GM12874 (cell line): Measurements from ENCODE around the gene ALK.
A peak's percentile ranks its signal among the peaks of the same experiment; 100 is the strongest.

Experiments
- TF ChIP-seq, protein P1 (sequence below): IDR thresholded peaks from 2 replicates; pipeline ENCODE4 v1.5.1; 2011; ENCODE audit warnings: low read depth, mild to moderate bottlenecking, control low read depth, low read length, moderate library complexity; ENCODE audit not compliant: insufficient read depth

ALK gene

DNA sequence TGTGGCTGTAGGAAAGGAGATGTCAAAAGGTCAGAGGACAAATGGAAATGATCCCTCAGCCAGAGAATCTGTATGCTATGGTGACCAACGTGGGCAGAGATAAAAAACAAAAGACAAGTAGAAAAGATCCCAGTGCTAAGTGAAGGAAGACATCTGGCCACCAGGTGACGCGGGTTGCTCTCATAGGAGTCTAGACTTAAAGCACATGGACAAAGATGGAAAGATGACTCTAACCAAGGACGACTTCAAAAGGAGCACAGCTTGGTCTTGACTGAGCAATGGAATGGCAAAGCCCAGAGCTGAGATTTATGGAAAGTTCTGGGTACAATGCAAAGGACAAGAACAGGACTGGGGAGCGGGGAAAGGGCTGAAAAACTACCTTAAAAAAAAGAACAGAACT, 709.4 kb downstream of the ALK start:
- TF ChIP-seq, protein P1, sequence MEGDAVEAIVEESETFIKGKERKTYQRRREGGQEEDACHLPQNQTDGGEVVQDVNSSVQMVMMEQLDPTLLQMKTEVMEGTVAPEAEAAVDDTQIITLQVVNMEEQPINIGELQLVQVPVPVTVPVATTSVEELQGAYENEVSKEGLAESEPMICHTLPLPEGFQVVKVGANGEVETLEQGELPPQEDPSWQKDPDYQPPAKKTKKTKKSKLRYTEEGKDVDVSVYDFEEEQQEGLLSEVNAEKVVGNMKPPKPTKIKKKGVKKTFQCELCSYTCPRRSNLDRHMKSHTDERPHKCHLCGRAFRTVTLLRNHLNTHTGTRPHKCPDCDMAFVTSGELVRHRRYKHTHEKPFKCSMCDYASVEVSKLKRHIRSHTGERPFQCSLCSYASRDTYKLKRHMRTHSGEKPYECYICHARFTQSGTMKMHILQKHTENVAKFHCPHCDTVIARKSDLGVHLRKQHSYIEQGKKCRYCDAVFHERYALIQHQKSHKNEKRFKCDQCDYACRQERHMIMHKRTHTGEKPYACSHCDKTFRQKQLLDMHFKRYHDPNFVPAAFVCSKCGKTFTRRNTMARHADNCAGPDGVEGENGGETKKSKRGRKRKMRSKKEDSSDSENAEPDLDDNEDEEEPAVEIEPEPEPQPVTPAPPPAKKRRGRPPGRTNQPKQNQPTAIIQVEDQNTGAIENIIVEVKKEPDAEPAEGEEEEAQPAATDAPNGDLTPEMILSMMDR = no peak

DNA sequence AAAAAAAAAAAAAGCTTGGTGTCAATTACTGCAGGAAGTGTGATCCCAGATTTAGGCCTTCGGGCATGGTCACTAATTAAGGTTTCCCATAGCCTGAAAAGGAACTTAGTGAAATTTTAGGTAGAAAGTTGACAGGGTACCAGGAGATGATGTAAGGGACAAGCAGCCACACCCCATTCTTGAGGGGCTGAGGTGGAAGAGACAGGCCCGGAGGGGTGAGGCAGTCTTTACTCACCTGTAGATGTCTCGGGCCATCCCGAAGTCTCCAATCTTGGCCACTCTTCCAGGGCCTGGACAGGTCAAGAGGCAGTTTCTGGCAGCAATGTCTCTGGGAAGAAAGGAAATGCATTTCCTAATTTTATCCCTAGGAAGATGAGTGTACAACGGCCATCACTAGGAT, 711.8 kb downstream of the ALK start:
- TF ChIP-seq, protein P1 = no peak

DNA sequence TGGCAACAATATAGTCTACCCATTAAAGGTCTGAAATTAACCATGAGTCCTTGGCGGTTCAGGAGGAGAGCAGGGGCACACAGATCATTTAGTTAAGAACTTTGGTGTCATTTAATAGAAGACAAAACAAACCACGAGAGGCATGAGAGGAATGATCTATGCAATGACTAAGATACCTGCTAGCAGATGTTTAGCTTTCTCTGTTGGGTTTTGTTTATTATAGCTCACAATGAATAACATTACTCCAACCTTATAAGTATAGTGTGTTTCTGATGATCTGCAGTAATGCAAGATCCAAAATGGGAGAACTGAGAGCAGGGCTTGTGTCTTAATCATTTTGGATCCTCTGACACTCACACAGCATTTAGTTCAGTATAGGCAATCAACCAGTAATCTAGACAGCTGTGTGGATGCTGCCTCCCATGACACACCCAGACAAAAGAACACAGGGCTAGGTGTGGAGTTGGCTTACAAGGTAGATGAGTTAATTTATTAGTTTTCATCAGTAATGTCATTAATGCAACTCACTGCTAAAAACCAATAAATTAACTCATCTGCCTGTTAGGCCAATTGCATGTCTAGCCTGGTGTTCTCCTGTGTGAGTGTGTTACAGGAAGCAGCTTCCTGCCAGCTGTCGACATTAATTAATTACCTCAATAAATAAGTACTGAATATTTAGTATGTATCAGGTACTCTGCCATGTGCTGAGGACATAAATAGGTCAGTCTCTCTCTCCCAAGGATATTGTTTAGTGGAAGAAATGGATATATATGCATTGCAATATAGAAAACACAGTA, 713.8 kb downstream of the ALK start:
- TF ChIP-seq, protein P1 = no peak

DNA sequence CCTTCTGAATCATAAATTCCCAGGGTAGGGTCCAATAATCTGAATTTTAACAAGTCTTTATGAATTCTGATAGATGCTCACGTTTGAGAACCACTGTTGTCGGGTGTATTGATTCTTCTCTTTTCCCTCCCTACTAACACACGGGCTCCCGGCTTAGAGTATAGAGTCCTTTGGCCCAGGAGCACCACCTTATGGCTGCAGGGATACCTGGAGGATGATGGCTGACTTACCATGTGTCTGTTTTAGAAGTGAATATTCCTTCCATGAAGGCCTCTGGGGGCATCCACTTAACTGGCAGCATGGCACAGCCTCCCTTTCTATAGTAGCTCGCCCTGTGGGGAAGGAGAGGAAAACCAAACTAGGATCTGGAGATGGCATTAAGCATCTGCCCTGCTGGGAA, 714.4 kb downstream of the ALK start:
- TF ChIP-seq, protein P1 = no peak

DNA sequence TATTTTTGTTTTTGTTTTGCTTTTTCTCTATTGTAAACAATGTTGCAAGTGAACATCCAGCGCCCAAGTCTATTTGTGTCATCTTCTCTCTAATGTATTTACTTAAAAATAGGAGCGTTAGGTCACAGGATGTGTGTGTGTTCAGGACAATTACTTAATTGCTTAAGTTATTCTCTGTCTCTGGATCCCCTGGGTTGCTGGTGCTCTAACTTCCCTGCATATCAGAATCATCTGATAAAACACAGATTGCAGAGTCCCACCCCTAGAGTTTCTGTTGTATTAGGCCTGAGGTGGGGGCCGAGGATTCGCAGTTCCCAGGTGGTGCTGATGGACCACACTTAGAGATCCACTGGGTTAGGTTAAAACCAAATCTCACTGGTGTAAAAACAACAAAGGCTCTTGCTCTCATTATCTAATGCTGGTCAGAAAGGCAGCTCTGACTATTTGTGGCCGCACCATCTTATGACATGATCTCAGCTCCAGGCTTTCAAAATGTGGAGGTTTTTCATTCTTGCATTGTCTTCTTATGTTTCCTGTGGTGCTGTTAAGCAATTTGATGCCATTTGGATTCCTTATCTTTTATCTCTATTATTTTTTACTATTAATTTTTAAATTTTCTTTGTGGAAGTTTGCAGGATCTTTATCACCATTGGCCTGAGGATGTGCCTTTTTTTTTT, 718.4 kb downstream of the ALK start:
- TF ChIP-seq, protein P1 = no peak

DNA sequence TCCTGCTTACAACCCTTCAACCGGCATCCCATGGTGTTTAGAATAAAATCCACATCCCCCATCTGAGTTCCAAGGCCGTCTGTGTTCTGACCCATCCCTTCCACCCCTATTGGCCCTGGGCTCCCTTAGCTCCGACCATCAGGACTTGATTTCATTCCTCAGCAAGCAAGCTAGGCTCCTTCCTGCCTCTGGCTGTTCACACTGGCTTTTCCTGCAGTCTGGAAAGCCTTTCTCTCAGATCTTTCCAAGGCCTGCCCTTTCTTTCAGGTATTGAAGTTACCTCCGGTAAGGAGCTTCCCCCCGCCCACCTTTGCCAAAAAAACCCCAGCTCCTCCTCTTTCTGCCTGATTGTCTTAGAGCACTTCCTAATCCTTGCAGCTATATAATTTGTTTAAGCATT, 719.4 kb downstream of the ALK start:
- TF ChIP-seq, protein P1 = no peak

DNA sequence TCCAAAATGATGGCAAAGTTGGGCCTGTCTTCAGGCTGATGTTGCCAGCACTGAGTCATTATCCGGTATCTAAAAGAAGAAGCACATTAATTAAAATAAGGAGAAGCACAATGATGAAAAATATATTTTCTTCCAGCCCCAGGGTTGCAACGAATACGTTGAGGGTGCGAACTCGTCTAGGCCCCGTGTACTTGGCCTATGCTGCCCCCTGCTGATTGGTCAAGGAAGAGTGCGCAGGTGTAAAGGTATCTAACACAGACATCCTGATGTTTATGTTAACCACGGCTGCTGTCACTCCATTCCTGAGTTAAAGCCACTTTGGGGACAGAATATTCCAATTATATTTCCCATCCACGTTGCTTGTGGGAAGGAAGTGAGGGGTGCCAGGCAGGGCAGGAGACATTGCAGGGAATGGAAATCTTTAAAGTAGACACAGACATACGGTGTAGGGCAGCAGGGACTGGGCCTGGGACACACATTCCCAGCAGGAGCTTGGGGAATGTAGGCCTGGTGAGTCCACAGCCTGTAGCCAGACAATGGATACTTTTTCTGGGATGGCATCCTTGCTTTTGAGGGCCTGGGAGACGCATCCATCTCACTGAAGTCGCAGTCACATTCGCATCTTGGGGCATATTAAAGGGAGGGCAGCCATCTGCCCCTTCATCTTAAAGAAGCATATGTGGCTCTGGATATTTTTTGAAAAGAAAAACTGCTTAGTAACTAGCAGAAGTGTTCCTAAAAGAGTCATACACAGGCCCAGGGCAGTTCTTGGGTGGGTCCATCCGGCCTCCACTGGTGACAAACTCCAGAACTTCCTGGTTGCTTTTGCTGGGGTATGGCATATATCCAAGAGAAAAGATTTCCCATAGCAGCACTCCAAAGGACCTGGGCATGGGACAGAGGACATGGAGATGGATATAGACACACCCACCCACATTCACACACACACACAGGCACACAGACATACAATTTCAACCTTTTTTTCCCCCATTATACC, 724.3 kb downstream of the ALK start:
- TF ChIP-seq, protein P1 = peak; percentile 74
